ENCODE measurements around the gene SAMD11.

DNA sequence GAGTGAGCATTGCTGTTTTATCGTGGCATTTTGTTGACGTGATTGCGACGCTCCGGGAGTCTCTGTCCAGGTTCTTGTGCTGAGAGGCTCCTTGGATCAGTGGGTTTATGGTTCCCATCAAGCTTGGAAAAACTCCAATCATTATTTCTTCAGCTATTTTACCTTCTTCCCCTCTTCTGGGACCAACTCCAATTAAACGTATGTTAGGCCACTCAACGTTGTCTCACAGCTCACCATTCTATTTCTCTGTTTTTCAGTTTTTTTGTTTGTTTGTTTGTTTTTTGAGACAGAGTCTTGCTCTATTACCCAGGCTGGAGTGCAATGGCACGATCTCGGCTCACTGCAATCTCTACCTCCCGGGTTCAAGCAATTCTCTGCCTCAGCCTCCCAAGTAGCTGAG lies 68.2 kb downstream of the SAMD11 start:
- TF ChIP-seq MAZ (IDR thresholded peaks at IDR 0.05; ENCODE audit: borderline replicate concordance, low read depth, low read length) (no peak), CTCF (IDR thresholded peaks at IDR 0.05) (no peak), TP53 (CRISPR knock-in tag; IDR thresholded peaks at IDR 0.05) (no peak), REST (IDR thresholded peaks at IDR 0.05) (no peak), POLR2A (IDR thresholded peaks at IDR 0.05; ENCODE audit: low read length) (no peak), MAFK (IDR thresholded peaks at IDR 0.05; ENCODE audit: partially characterized antibody) (no peak), JUN (IDR thresholded peaks at IDR 0.05) (no peak), RAD21 (conservative IDR thresholded peaks at IDR 0.05 in 1 of 2, IDR thresholded peaks at IDR 0.05 in 1 of 2) (no peak), SMC3 (IDR thresholded peaks at IDR 0.05) (no peak), ESRRA (IDR thresholded peaks at IDR 0.05; ENCODE audit: borderline replicate concordance, low read length) (no peak), RNF2 (IDR thresholded peaks at IDR 0.05; ENCODE audit: borderline replicate concordance, low read depth) (no peak)
- TF ChIP-seq, protein P1, sequence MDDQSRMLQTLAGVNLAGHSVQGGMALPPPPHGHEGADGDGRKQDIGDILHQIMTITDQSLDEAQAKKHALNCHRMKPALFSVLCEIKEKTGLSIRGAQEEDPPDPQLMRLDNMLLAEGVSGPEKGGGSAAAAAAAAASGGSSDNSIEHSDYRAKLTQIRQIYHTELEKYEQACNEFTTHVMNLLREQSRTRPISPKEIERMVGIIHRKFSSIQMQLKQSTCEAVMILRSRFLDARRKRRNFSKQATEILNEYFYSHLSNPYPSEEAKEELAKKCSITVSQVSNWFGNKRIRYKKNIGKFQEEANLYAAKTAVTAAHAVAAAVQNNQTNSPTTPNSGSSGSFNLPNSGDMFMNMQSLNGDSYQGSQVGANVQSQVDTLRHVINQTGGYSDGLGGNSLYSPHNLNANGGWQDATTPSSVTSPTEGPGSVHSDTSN (IDR thresholded peaks at IDR 0.05) = no peak
